IgD-negative memory B cell (primary cell): ENCODE measurements around the gene EFCC1. TPM values are rescaled to one million over a fixed set of nuclear protein-coding genes. Genes with fewer than 3 reads are reported as not detected.
"Not testable (repeated sequence)": the region's sequence is repeated elsewhere in the genome, so short reads cannot be mapped to it uniquely, and the experiment has no call there.

ENCODE experiments used
- H3K27ac Mint-ChIP-seq, 3 donors: one replicate each; pipeline ENCODE4 v1.8.0; 2020 to 2022; ENCODE audit warnings: mild to moderate bottlenecking in 3 of 3, mixed read lengths in 3 of 3, moderate library complexity in 1 of 3
- H3K27me3 Mint-ChIP-seq: one replicate; pipeline ENCODE4 v1.8.0; 2021; ENCODE audit warnings: mixed read lengths
- H3K36me3 Mint-ChIP-seq: one replicate; pipeline ENCODE4 v1.8.0; 2020; ENCODE audit warnings: mild to moderate bottlenecking, mixed read lengths
- H3K4me1 Mint-ChIP-seq, 3 donors: one replicate each; pipeline ENCODE4 v1.8.0; 2020 to 2022; ENCODE audit warnings: mixed read lengths in 3 of 3, mild to moderate bottlenecking in 1 of 3
- H3K4me3 Mint-ChIP-seq, 4 donors: one replicate each; pipeline ENCODE4 v1.8.0; 2020 to 2022; ENCODE audit warnings: mild to moderate bottlenecking in 4 of 4, mixed read lengths in 4 of 4, moderate library complexity in 3 of 4
- H3K9me3 Mint-ChIP-seq, 3 donors: one replicate each; pipeline ENCODE4 v1.8.0; 2020 to 2021; ENCODE audit warnings: mixed read lengths in 3 of 3, mild to moderate bottlenecking in 1 of 3
- polyA plus RNA-seq: library from polyadenylated mRNA; unstranded; fragments of 300-500 nt; fragmentation: Illumina TruSeq; gene quantifications from one replicate; pipeline ENCODE4 v1.2.3, GENCODE V29; 2021

Gene EFCC1
- polyA plus RNA-seq, 1 donor from 2014 or later, result not detected

DNA sequence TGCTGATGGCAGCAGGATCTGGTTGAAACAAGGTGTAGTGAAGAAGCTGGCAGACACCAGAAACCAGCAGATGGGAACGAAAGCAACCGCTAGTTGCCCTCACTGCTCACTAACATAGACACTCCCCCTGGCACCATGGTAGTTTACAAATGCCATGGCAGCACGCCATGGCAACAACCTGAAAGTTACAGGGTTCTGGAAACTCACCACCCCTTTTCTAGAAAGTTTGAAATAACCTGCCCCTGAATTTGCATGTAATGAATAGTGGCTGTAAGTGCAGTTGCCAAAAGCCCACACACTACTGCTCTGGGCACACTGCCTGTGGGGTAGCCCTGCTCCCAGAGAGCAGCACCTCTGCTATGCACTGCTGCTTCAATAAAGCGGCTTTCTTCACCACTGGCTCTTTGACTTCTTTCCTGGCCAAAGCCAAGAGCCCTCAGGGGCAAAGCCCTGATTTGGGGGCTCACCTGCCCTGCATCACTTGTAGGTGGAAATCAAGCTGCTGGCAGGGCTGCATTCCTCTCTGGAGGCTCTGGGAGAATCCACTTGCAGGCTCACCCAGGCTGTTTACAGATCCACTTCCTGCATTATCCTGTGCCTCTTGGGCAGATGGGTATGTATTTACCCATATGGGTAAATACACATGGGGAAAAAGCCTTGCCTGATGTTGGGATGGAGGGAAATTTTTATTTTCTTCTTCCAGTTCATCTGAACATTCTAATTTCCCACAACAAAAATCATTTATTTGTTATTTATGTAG lies 57.5 kb downstream of the EFCC1 start:
- H3K4me3 Mint-ChIP-seq, result no peak overlapping the region
- H3K9me3 Mint-ChIP-seq, result no peaks in the 10 kb centered on the region
- peaks cover 11% of the 10 kb centered on the region for H3K27me3 Mint-ChIP-seq
- H3K4me1 Mint-ChIP-seq, result peaks cover 0 to 9% (median 5%) of the 10 kb centered on the region in 3 donors
- peaks cover 1% of the 10 kb centered on the region for H3K36me3 Mint-ChIP-seq
- peak overlapping the region in 1 of 3 donors; percentile 8 for H3K27ac Mint-ChIP-seq

GRCh38 chr3:129059311-129059958 lies 58.3 kb downstream of the EFCC1 start:
- Mint-ChIP-seq H3K4me3 (no peak overlapping the region), H3K36me3 (peaks cover 1% of the 10 kb centered on the region), H3K9me3 (no peaks in the 10 kb centered on the region), H3K27ac (no peak overlapping the region), H3K27me3 (peaks cover 10% of the 10 kb centered on the region), H3K4me1 (peaks cover 0 to 9% (median 4%) of the 10 kb centered on the region in 3 donors)

- H3K4me1 Mint-ChIP-seq, result peaks cover 0 to 9% (median 4%) of the 10 kb centered on the region in 3 donors
- H3K4me3 Mint-ChIP-seq, result no peak within 1 kb of the TSS
- peaks cover 18% of the 10 kb centered on the region for H3K27me3 Mint-ChIP-seq
- H3K27ac Mint-ChIP-seq, result no peak within 1 kb of the TSS
- no peaks in the 10 kb centered on the region for H3K9me3 Mint-ChIP-seq
- peaks cover 1% of the 10 kb centered on the region for H3K36me3 Mint-ChIP-seq
Observed at GRCh38 chr3:129060276-129061022, 59.3 kb downstream of the EFCC1 start, which contains the start of gene GP9. Gene GP9 (plus strand): TSS chr3:129060779. CDS start chr3:129061740, 961 bp downstream.

GRCh38 chr3:129061023-129061887 lies 60.2 kb downstream of the EFCC1 start:
- Mint-ChIP-seq H3K36me3 (peaks cover 1% of the 10 kb centered on the region), H3K4me3 (no peak overlapping the region), H3K4me1 (peaks cover 0 to 9% (median 4%) of the 10 kb centered on the region in 3 donors), H3K27me3 (peaks cover 21% of the 10 kb centered on the region), H3K27ac (no peak overlapping the region), H3K9me3 (no peaks in the 10 kb centered on the region)

DNA sequence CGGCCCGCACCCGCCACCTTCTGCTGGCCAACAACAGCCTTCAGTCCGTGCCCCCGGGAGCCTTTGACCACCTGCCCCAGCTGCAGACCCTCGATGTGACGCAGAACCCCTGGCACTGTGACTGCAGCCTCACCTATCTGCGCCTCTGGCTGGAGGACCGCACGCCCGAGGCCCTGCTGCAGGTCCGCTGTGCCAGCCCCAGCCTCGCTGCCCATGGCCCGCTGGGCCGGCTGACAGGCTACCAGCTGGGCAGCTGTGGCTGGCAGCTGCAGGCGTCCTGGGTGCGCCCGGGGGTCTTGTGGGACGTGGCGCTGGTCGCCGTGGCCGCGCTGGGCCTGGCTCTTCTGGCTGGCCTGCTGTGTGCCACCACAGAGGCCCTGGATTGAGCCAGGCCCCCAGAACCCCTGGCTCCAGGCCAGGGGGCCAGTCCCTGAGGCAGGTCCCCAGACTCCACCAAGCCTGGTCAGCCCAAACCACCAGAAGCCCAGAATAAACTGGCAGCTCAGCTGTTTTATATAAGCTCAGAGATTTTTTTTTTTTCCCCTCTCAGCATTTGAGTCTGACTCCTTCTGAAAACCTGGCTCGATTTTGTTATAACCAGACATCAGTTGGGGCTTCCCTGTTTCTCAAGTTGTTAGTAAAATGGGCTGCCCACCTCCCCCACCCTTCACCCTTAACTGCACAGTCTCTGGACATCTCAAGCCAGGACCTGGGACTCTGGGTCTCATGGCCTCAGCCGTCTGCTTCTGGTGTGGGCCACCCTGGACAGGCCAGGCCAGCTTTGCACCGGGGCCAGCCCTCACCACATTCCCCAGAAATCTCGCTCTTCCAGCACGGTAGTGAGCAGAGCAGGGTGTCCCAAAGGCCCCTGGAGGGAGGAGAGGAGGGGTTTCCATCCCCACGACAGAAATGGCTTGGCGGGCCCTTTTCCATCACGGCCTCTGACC lies 61.1 kb downstream of the EFCC1 start:
- Mint-ChIP-seq H3K36me3 (peaks cover 1% of the 10 kb centered on the region), H3K27ac (no peak overlapping the region), H3K27me3 (peaks cover 25% of the 10 kb centered on the region), H3K4me1 (peaks cover 0 to 6% (median 4%) of the 10 kb centered on the region in 3 donors), H3K9me3 (no peaks in the 10 kb centered on the region), H3K4me3 (no peak overlapping the region)

DNA sequence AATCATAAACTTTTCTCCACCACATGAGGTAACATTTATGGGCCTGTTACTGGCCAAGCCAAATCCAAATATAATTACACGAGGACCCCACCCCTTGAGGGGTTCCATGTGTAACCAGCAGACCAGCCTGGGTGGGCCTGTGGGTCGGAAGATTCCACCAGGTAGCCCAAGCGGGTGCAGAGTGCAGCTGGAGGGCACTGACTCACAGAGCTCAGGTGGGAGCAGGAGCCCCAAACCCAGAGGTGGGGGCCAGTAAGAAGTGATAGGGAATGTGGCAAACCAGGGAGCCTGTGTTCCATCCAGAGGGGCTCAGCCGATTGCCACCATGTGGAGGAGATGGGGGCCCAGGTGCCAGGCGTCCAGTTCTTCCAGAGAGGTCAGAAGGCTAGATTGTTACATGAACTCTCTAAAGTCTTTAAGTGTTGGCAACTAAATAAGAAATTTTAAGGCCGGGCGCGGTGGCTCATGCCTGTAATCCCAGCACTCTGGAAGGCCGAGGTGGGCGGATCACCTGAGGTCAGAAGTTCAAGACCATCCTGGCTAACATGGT lies 62.1 kb downstream of the EFCC1 start:
- H3K9me3 Mint-ChIP-seq, result peaks cover 0 to 4% (median 0%) of the 10 kb centered on the region in 3 donors
- no peak overlapping the region for H3K4me3 Mint-ChIP-seq
- H3K4me1 Mint-ChIP-seq, result peaks cover 0 to 3% (median 0%) of the 10 kb centered on the region in 3 donors
- H3K27me3 Mint-ChIP-seq, result peaks cover 33% of the 10 kb centered on the region
- no peak overlapping the region for H3K27ac Mint-ChIP-seq
- H3K36me3 Mint-ChIP-seq, result no peaks in the 10 kb centered on the region

GRCh38 chr3:129063841-129064482 lies 62.9 kb downstream of the EFCC1 start:
- no peaks in the 10 kb centered on the region for H3K4me1 Mint-ChIP-seq
- H3K4me3 Mint-ChIP-seq, result no peak overlapping the region
- no peaks in the 10 kb centered on the region for H3K36me3 Mint-ChIP-seq
- H3K27me3 Mint-ChIP-seq, result peaks cover 35% of the 10 kb centered on the region
- H3K27ac Mint-ChIP-seq, result no peak overlapping the region
- peaks cover 0 to 4% (median 0%) of the 10 kb centered on the region in 3 donors for H3K9me3 Mint-ChIP-seq

GRCh38 chr3:129065016-129065719 lies 64.1 kb downstream of the EFCC1 start:
- H3K27ac Mint-ChIP-seq, result no peak overlapping the region
- peaks cover 43% of the 10 kb centered on the region for H3K27me3 Mint-ChIP-seq
- no peak overlapping the region for H3K4me3 Mint-ChIP-seq

GRCh38 chr3:129065720-129066073 lies 64.6 kb downstream of the EFCC1 start:
- peaks cover 45% of the 10 kb centered on the region for H3K27me3 Mint-ChIP-seq
- H3K27ac Mint-ChIP-seq, result peak overlapping the region in 1 of 3 donors; percentile 11
- peaks cover 0 to 4% (median 0%) of the 10 kb centered on the region in 3 donors for H3K4me1 Mint-ChIP-seq
- peaks cover 2% of the 10 kb centered on the region for H3K36me3 Mint-ChIP-seq
- H3K4me3 Mint-ChIP-seq, result peak overlapping the region in 1 of 4 donors; percentile 37
- peaks cover 3 to 4% (median 4%) of the 10 kb centered on the region in 3 donors for H3K9me3 Mint-ChIP-seq

More at GRCh38 chr3:129065016-129065719, 64.1 kb downstream of the EFCC1 start:
- H3K9me3 Mint-ChIP-seq, result peaks cover 3 to 4% (median 4%) of the 10 kb centered on the region in 3 donors
- H3K4me1 Mint-ChIP-seq, result peaks cover 0 to 4% (median 0%) of the 10 kb centered on the region in 3 donors
- peaks cover 2% of the 10 kb centered on the region for H3K36me3 Mint-ChIP-seq

DNA sequence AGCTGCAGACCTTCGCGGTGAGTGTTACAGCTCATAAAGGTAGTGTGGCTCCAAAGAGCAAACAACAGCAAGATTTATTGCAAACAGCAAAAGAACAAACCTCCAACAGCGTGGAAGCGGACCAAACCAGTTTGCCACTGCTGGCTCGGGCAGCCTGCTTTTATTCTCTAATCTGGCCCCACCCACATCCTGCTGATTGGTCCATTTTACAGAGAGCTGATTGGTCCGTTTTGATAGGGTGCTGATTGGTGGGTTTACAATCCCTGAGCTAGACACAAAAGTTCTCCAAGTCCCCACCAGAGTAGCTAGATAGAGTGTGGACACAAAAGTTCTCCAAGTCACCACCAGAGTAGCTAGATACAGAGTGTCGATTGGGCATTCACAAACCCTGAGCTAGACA lies 66.6 kb downstream of the EFCC1 start:
- Mint-ChIP-seq H3K27me3 (peaks cover 52% of the 10 kb centered on the region), H3K4me3 (peak overlapping the region in 1 of 4 donors; percentile 73)
- H3K27ac Mint-ChIP-seq, H3K36me3 Mint-ChIP-seq, H3K4me1 Mint-ChIP-seq, H3K9me3 Mint-ChIP-seq: not testable (repeated sequence)

DNA sequence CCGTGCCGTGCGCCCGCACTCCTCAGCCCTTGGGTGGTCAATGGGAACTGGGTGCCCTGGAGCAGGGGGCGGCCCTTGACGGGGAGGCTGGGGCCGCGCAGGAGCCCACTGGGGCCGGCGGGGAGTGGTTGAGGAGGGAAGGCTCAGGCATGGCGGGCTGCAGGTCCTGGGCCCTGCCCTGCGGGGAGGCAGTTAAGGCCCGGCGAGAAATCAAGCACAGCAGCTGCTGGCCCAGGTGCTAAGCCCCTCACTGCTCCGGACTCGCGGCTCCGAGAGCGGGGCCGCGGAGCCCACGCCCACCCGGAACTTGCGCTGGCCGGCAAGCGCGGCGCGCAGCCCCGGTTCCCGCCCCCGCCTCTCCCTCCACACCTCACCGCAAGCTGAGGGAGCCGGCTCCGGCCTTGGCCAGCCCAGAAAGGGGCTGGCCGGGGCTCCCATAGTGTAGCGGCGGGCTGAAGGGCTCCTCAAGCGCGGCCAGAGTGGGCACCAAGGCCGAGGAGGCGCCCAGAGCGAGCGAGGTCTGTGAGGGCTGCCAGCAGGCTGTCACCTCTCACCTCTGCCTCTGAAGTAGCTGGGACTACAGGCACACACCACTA lies 67.3 kb downstream of the EFCC1 start:
- H3K36me3 Mint-ChIP-seq, result peaks cover 2% of the 10 kb centered on the region
- peaks cover 55% of the 10 kb centered on the region for H3K27me3 Mint-ChIP-seq
- H3K4me3 Mint-ChIP-seq, result peak overlapping the region in 1 of 4 donors; percentile 73
- peaks cover 3 to 4% (median 4%) of the 10 kb centered on the region in 3 donors for H3K9me3 Mint-ChIP-seq
- H3K27ac Mint-ChIP-seq, result no peak overlapping the region
- peaks cover 0 to 4% (median 0%) of the 10 kb centered on the region in 3 donors for H3K4me1 Mint-ChIP-seq
